Measurements from ENCODE around the gene LRRFIP2. TPM values are rescaled to one million over a fixed set of nuclear protein-coding genes. Genes with fewer than 3 reads are reported as not detected.

The LRRFIP2 gene
- total and polyA plus RNA-seq, 2 of the 4 experiments (the other 2 are of a cell fraction): 20.6 to 31.0 TPM

DNA sequence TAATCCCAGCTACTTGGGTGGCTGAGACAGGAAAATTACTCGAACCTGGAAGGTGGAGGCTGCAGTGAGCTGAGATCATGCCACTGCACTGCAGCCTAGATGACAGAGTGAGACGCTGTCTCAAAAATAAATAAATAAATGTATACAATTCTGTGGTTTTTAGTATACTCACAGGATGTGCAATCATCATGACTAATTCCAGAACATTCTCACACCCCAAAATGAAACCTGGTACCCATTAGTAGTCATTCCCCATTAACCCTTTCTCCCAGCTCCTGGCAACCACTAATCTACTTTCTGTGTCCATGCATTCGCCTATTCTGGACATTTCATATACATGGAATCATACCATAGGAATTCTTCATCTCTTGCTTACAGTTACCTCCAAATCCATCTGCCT, 44.5 kb downstream of the LRRFIP2 start:
- Histone ChIP-seq H2BK20ac (ENCODE audit: low read depth, low read length) (peak overlapping the region; percentile 50; the same call in 1 of the 2 replicates), H4K20me1 (ENCODE audit: insufficient read depth, low read length) (peaks cover 5% of the 10 kb centered on the region; the same call in 1 of the 2 replicates), H3K18ac (ENCODE audit: low read depth, low read length) (no peak overlapping the region), H4K91ac (ENCODE audit: insufficient read depth, low read depth, low read length) (no peak overlapping the region), H3K4me3 (ENCODE audit: insufficient read depth, low read depth, low read length) (no peak overlapping the region), H2AK5ac (ENCODE audit: low read depth, low read length) (no peak overlapping the region), H3K27me3 (ENCODE audit: control insufficient read depth, insufficient read depth, low read length) (no peaks in the 10 kb centered on the region), H2BK15ac (ENCODE audit: low read depth, low read length) (peak overlapping the region; percentile 35; the same call in 1 of the 3 replicates), H3K79me1 (ENCODE audit: low read depth in 1 of 2, low read length in 2 of 2) (peaks cover 41 to 63% of the 10 kb centered on the region in 2 experiments), H3K27ac (ENCODE audit: insufficient read depth, low read length) (no peak overlapping the region), H3K14ac (replicated peaks; ENCODE audit: low read depth, low read length) (0 out of 2 replicates have a peak overlapping the region, but pooled peaks have one; percentile 33), H2AK9ac (replicated peaks; ENCODE audit: low read depth, low read length, poor library complexity) (no peak overlapping the region), H4K5ac (ENCODE audit: low read depth, low read length) (no peak overlapping the region), H2BK5ac (ENCODE audit: low read depth, low read length, poor library complexity, severe bottlenecking) (no peak overlapping the region), H2BK120ac (ENCODE audit: low read depth, low read length) (no peak overlapping the region), H3K36me3 (ENCODE audit: control insufficient read depth, insufficient read depth, low read length) (no peaks in the 10 kb centered on the region), H3K9me3 (ENCODE audit: control insufficient read depth, insufficient read depth, low read length) (no peaks in the 10 kb centered on the region), H3K4me1 (ENCODE audit: control insufficient read depth, insufficient read depth, low read length) (peaks cover 6% of the 10 kb centered on the region), H3K4me2 (ENCODE audit: low read depth, low read length) (no peak overlapping the region), H3K56ac (ENCODE audit: extremely low read depth, insufficient read depth, low read length) (no peak overlapping the region), H3K9me1 (ENCODE audit: insufficient read depth, low read length) (no peaks in the 10 kb centered on the region; the same call in 1 of the 2 replicates), H3K4ac (ENCODE audit: low read depth, low read length) (peak overlapping the region; percentile 71; the same call in 1 of the 2 replicates), H2AFZ (replicated peaks; ENCODE audit: low read length, poor library complexity) (no peak overlapping the region), H3K23ac (ENCODE audit: low read depth, low read length) (peak overlapping the region; percentile 79; the same call in 1 of the 2 replicates), H4K8ac (ENCODE audit: low read depth in 2 of 2, low read length in 2 of 2) (no peak overlapping the region), H3K9ac (ENCODE audit: low read depth, low read length) (no peak overlapping the region)
- ATAC-seq (ENCODE audit: low read depth) (peak; percentile 63; the same call in 1 of the 2 replicates), DNase-seq (peak; percentile 71)
- POLR2A ChIA-PET (ENCODE audit: unreplicated experiment): no interaction called here
- CTCF ChIA-PET: no interaction called here
- no peak for TF ChIP-seq MAZ (IDR thresholded peaks at IDR 0.05; ENCODE audit: borderline replicate concordance, low read depth, low read length)
- TF ChIP-seq CHD1 (IDR thresholded peaks at IDR 0.05; ENCODE audit: low read depth, low read length): no peak
- no peak for TF ChIP-seq CTCF (conservative IDR thresholded peaks at IDR 0.05; ENCODE audit: low read depth, low read length)
- TF ChIP-seq BHLHE40 (IDR thresholded peaks at IDR 0.05; ENCODE audit: low read depth, low read length): no peak
- TF ChIP-seq CEBPB (IDR thresholded peaks at IDR 0.05; ENCODE audit: low read depth, low read length): peak; percentile 62; the same call in 1 of the 2 replicates
- no peak for TF ChIP-seq POLR2A (IDR thresholded peaks at IDR 0.05; ENCODE audit: low read depth, low read length)
- no peak for TF ChIP-seq MXI1 (IDR thresholded peaks at IDR 0.05; ENCODE audit: borderline replicate concordance, low read depth, low read length)
- dilution Hi-C loops (cut with HindIII; ENCODE audit: low sequenced_read_pairs, unreplicated experiment) (no loop called here), in situ Hi-C loops (cut with MboI; ENCODE audit: low sequenced_read_pairs) (no loop called here), intact Hi-C loops (cut with micrococcal nuclease) (no loop called here)
- BruUV-seq (replicated peaks): no TSS peak
- WGBS, 2 experiments (ENCODE audit: extremely low coverage in 2 of 2, insufficient read length in 1 of 2): no CpG with 5 or more reads among the region's 3 CpGs

All from IMR-90 (cell line).